ENCODE results near the gene AANAT.

Gene AANAT

GRCh38 chr17:76469076-76469990 lies 1.9 kb downstream of the AANAT start:
- DNase-seq = no peak

DNA sequence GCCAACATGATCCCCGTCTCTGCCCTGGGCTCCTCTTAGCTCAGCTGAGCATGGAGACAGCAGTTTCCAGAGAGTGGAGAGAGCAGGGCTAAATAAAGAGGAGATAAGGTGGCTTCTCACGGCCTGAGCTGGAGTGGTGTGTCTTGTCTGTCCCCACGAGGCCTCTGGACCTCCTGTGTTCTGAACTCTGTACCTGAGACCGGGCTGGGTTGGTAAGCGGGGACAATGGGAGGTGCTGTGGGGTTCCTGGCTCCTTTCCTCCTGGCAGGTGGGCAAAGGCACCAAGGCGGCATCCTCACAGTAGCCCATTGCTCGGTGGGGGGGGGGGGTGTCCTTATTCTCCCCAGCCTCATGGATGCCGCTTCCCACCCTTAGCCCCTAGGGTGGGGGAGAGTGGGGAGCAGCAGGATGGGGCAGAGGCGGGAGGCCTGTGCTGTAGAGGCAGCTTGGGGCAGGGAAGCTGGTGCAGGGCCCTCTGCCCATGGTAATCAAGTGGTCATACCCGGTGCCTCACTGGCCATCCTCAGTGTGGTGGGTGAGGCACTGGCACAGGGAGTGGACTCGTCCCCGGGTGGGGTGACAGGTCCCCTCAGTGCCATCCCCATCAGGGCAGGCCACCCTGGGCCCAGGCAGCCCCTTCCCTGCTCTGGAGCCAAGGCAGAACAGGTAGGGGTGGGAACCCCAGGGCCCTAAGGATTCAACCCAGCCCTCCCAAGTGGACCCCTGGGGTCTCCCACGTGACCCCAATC lies 2.8 kb downstream of the AANAT start:
- no peak for DNase-seq

DNA sequence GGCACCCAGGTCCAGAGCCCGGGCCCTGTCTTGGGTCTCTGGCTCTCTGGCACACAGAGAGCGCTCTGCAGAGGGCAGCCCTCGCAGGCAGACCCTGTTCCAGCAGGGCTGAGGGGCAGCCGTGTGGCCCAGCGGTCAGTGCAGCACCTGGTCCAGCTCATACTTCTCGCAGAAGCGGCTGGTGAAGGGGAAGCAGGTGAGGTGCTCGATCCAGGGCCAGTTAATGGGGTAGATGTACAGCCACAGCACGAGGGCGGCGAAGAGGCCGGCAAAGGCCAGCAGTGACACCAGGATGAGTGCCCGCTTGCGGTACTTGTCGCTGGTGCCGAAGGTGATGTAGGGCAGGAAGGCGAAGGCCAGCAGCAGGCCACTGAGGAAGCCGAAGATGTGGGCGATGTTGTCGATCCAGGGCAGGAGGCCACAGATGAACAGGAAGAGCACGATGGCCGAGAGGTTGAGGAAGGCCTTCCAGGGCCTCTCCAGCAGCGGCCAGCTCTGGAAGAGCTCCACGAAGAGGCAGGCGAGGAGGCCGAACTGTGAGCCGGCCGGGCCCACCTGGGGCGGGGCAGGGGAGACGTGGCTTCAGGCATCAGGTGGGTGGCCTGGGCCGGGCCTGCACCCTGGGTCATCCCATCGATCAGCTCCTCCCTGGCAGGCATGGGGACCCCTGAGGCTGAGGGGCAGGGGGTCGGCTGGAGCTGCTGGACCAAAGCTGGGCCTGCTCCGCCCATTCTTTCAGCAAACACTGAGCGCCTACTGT lies 4.3 kb downstream of the AANAT start:
- DNase-seq = no peak

- no peak for DNase-seq
Observed at GRCh38 chr17:76472258-76472645, 4.8 kb downstream of the AANAT start.

- DNase-seq = no peak
Observed at GRCh38 chr17:76472726-76473125, 5.3 kb downstream of the AANAT start.

GRCh38 chr17:76473541-76473985 lies 6.2 kb downstream of the AANAT start:
- no peak for DNase-seq

- no peak for DNase-seq
Observed at GRCh38 chr17:76474238-76474637, 6.8 kb downstream of the AANAT start.

GRCh38 chr17:76474894-76475293 lies 7.5 kb downstream of the AANAT start:
- no peak for DNase-seq

DNA sequence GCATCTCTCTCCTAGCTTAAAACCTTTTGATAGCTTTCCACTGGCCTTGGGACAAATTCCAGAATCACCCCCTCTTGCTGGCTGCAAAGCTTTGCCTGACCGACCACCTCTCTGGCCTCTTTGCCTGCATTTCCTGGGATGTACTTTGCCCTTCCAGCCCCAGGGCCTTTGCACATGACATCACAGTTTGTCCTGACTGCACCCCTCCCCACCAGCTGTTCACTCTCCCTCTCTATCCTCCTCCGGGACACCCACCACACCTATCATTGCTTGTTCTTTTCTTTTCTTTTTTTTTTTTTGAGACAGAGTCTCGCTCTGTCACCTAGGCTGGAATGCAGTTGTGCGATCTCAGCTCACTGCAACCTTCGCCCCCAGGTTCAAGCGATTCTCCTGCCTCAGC lies 7.9 kb downstream of the AANAT start:
- DNase-seq = no peak

GRCh38 chr17:76476736-76477135 lies 9.3 kb downstream of the AANAT start:
- no peak for DNase-seq

DNA sequence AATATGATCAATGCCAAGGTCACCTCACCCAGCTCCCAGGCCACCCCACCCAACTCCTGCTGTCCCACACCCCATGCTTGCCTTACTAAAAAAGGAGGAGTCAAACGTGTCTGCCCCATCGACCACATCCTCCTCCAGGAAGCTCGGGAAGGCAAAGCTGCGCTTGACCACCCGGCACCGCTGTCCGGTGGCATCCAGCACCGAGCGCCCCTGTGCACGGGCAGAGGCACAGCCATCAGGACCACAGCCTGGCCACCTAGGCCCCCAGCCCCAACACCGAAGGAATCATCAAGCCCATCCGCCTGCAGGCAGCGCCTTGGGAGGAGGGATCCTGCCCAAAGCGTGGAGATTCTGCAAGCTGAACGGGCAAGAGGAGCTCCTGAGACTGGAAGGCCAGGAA lies 10.2 kb downstream of the AANAT start:
- no peak for DNase-seq

- DNase-seq = no peak
Observed at GRCh38 chr17:76478097-76478496, 10.7 kb downstream of the AANAT start.

- DNase-seq = no peak
Observed at GRCh38 chr17:76478730-76479514, 11.5 kb downstream of the AANAT start.

DNA sequence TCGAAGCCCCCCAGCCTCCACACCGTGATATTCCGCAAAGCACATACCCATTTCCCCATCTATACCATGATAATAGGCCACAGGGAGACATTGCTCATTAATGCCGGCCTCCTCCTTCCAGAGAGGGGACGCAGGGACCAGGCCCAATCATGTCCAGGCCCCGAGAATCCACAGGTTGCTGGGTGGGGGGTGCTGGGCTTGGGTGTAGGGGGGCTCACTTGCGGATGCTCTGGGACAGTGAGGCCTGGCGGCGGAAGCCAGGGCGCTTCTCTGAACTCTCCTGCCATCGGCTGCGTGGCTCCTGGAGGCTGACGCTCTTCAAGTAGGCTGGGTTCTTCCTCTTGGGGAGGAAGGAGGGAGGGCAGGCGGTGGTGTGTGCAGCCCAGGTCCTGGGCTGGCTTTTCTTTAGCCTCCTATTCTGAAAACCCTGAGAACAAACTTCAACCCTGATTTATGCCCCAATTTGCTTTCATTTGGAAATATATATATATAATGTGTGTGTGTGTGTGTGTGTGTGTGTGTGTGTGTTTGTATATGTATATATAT lies 12.2 kb downstream of the AANAT start:
- no peak for DNase-seq

DNA sequence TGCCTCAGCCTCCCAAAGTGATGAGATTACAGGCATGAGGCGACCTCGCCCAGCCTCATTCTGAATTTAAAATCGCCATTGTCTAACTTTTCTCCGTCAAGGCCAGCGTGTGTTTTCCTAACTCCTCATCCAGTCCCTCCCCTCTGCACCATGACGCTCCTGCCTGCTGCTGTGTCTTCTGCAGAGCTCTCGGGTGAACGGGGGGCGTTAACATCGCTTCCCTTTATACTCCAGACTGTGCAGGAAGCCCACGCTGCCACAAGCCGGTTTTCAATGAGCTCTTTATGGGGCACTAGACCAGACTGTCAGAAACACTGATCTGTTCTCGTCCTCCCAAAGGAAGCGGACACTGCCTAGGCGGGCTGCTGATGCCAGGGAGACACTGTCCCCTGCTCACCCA lies 13.2 kb downstream of the AANAT start:
- no peak for DNase-seq

DNA sequence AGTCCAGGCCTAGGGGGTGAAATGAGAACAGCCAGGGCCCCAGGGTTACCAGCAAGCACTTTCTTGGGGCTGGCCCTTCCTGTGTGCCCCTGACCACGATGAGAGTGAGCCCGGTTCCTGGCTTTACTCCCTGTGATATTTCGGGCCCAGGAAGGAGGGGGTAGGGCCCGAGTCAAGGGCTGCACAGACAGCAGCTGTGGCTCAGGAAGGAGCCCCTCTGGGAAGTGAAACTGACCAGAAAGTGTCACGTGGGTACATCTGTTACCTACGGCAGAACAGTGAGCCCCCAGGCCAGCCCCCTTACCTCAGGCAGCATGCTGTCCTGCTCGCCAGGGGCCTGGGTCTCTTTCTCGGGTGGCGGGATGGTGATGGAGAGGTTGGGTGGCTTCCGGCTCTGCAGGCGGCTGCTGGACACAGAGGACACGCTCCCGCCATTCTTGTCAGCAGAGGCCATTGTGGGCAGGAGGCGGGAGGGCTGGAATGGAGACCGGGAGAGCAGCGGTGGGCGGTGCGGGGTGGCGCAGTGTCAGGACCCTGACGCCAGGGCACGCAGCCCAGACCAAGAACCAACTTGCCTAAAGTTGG lies 13.8 kb downstream of the AANAT start:
- DNase-seq = no peak

GRCh38 chr17:76484228-76484725 lies 16.9 kb downstream of the AANAT start:
- no peak for DNase-seq

- no peak for DNase-seq
Observed at GRCh38 chr17:76485569-76485968, 18.2 kb downstream of the AANAT start.

GRCh38 chr17:76487451-76488192 lies 20.2 kb downstream of the AANAT start:
- no peak for DNase-seq

GRCh38 chr17:76490112-76490710 lies 22.8 kb downstream of the AANAT start:
- DNase-seq = no peak

Measured in stimulated activated naive CD4-positive, alpha-beta T cell (primary cell).